Psoas muscle (tissue), 8 donors: ENCODE results near the gene CCDC6. TPM values are rescaled to one million over a fixed set of nuclear protein-coding genes. Genes with fewer than 3 reads are reported as not detected.
A peak's percentile ranks its signal among the peaks of the same experiment; 100 is the strongest.

ENCODE experiments used
- ATAC-seq, 4 donors: fragments of 200-7000 bp; cut with Tn5 transposase; one replicate each; pipeline ENCODE4 v1.9.1; 2020; ENCODE audit warnings: moderate library complexity in 3 of 4, mild to moderate bottlenecking in 2 of 4
- DNase-seq, 2 donors: peaks; one replicate each; pipeline ENCODE4 v3.0.0-alpha.2; 2020
- H3K27ac ChIP-seq: fragments of 200-600 bp; one replicate; pipeline ENCODE4 v1.8.0; 2022
- H3K27me3 ChIP-seq, 3 donors: fragments of 200-600 bp in 1 of 3; one replicate each; pipeline versions ENCODE4 v1.6.1 to v1.8.0; 2013 to 2022; ENCODE audit warnings: low read length in 2 of 3, mild to moderate bottlenecking in 2 of 3, moderate library complexity in 1 of 3; ENCODE audit not compliant: insufficient read depth in 3 of 3
- H3K36me3 ChIP-seq, 2 donors: fragments of 200-600 bp in 1 of 2; one replicate each; pipeline versions ENCODE4 v1.6.1 to v1.8.0; 2013 to 2022; ENCODE audit warnings: low read depth in 1 of 2, mild to moderate bottlenecking in 1 of 2, moderate library complexity in 1 of 2; ENCODE audit not compliant: insufficient read depth in 1 of 2
- H3K4me1 ChIP-seq: fragments of 200-600 bp; one replicate; pipeline ENCODE4 v1.8.0; 2022
- H3K4me3 ChIP-seq: fragments of 200-600 bp; one replicate; pipeline ENCODE4 v1.8.0; 2022; ENCODE audit warnings: mild to moderate bottlenecking
- H3K9me3 ChIP-seq: fragments of 200-600 bp; one replicate; pipeline ENCODE4 v1.8.0; 2022
- CTCF ChIP-seq: fragments of 200-600 bp; IDR thresholded peaks from one replicate; pipeline ENCODE4 v1.8.0; 2022; ENCODE audit warnings: antibody characterized with exemption
- WGBS, 3 donors: extraction: QIAGEN DNeasy Blood & Tissue Kit; methylation state at CpG; one replicate each; pipeline versions ENCODE4 v1.1.6 to v1.1.7; 2013; 5-methylcytosine and 5-hydroxymethylcytosine counted together
- intact Hi-C, 2 donors: fragments of 100-400 bp; cut with DNase I; formaldehyde crosslinking; loops; one replicate each; pipeline versions ENCODE4 v1.11.0 to v1.14.2; 2022
- polyA plus RNA-seq, 3 donors: library from polyadenylated mRNA; stranded (reverse); fragments of 200-250 nt; gene quantifications; one replicate each; pipeline ENCODE4 v1.2.3, GENCODE V29; 2013
- total RNA-seq, 4 donors: library from RNA; stranded (reverse); fragmentation: NEBNext Ultra II Directional in 2 of 4; extraction: Animal tissue kit (Norgen Biotek cat#: 25700) in 2 of 4; gene quantifications; one replicate each; pipeline versions ENCODE4 v1.2.1 to v1.2.4, GENCODE V29; 2021 to 2023
- donor health status: healthy with polysubstance abuse.
- donor health status: DM: no; HTN: no; CAD: no; lungs with moderate emphysema.
- donor health status: Bipolar disorder and iron deficiency.
- donor health status: healthy.
- donor health status: DM: yes; HTN: yes; CAD: no.
- donor health status: DM: no; HTN: no; CAD: no.
- donor health status: DM: no; HTN: no; CAD: no.
- donor health status: DM: yes; HTN: yes; CAD: no.

The CCDC6 gene
- total and polyA plus RNA-seq, 7 donors: 9.2 to 40.1 (median 16.2) TPM

- no peaks in the 10 kb centered on the region for H3K9me3 ChIP-seq
- DNase-seq: no peak
- peaks cover 19% of the 10 kb centered on the region for H3K4me1 ChIP-seq
- H3K4me3 ChIP-seq: no peak overlapping the region
- H3K36me3 ChIP-seq: no peaks in the 10 kb centered on the region
- TF ChIP-seq CTCF: no peak
- ATAC-seq: no peak
- intact Hi-C loops: no loop called here
- H3K27ac ChIP-seq: no peak overlapping the region
- WGBS, 3 donors: 95 to 98% (median 95%) methylated on average over 8 of the region's 8 CpGs
- H3K27me3 ChIP-seq: no peaks in the 10 kb centered on the region
Observed at GRCh38 chr10:59781511-59781910, 124.8 kb downstream of the CCDC6 start.

GRCh38 chr10:59779756-59780533 is 126.4 kb downstream of the CCDC6 start:
- Histone ChIP-seq H3K4me3 (no peak overlapping the region), H3K9me3 (no peaks in the 10 kb centered on the region), H3K36me3 (no peaks in the 10 kb centered on the region), H3K4me1 (peaks cover 13% of the 10 kb centered on the region), H3K27ac (peak overlapping the region; percentile 56), H3K27me3 (no peaks in the 10 kb centered on the region)
- DNase-seq (no peak), ATAC-seq (peak; percentile 48 to 96 (median 94))
- 27 to 35% (median 27%) methylated on average over 6 of the region's 6 CpGs for WGBS, 3 donors
- no peak for TF ChIP-seq CTCF
- intact Hi-C loops: no loop called here

GRCh38 chr10:59774451-59774850 is 131.9 kb downstream of the CCDC6 start:
- H3K9me3 ChIP-seq: no peaks in the 10 kb centered on the region
- no peaks in the 10 kb centered on the region for H3K36me3 ChIP-seq
- ATAC-seq (no peak), DNase-seq (no peak)
- no peak overlapping the region for H3K27ac ChIP-seq
- WGBS, 3 donors: 92 to 95% (median 95%) methylated on average over 6 of the region's 6 CpGs
- intact Hi-C loops: no loop called here
- peaks cover under 1% of the 10 kb centered on the region for H3K4me1 ChIP-seq
- no peak for TF ChIP-seq CTCF
- no peak overlapping the region for H3K4me3 ChIP-seq
- no peaks in the 10 kb centered on the region for H3K27me3 ChIP-seq

- no peak for TF ChIP-seq CTCF
- no peak overlapping the region for H3K27ac ChIP-seq
- intact Hi-C loops: no loop called here
- no peaks in the 10 kb centered on the region for H3K36me3 ChIP-seq
- H3K27me3 ChIP-seq: no peaks in the 10 kb centered on the region
- no peak overlapping the region for H3K4me3 ChIP-seq
- ATAC-seq (no peak), DNase-seq (no peak)
- H3K4me1 ChIP-seq: no peaks in the 10 kb centered on the region
- 95 to 97% (median 96%) methylated on average over 2 of the region's 2 CpGs for WGBS, 3 donors
- no peaks in the 10 kb centered on the region for H3K9me3 ChIP-seq
Observed at GRCh38 chr10:59773088-59773487, 133.3 kb downstream of the CCDC6 start.
